CD8-positive, alpha-beta memory T cell (primary cell): ENCODE measurements around the gene MAGI2. TPM values are rescaled to one million over a fixed set of nuclear protein-coding genes. Genes with fewer than 3 reads are reported as not detected.

Experiments used
- CTCF ChIA-PET: fragments of 350-600 bp; sonication (Branson Sonifier 250); formaldehyde crosslinking; loops from one replicate; lab custom pipeline; 2021; ENCODE audit warnings: antibody characterized with exemption; lab: Charles Lee
- POLR2A ChIA-PET: fragments of 350-600 bp; sonication (Branson Sonifier 250); formaldehyde crosslinking; loops from one replicate; lab custom pipeline; 2021; ENCODE audit warnings: antibody characterized with exemption; lab: Charles Lee
- DNase-seq, 5 donors: peaks; one replicate each; pipeline versions ENCODE4 v3.0.0 to v3.0.0-alpha.2; 2020 to 2022; ENCODE audit warnings: mixed read lengths in 1 of 5
- H3K27ac ChIP-seq: one replicate; pipeline ENCODE4 v1.7.0; 2013; ENCODE audit warnings: low read depth, mild to moderate bottlenecking, low read length, moderate library complexity
- H3K27me3 ChIP-seq: 2 replicates; pipeline ENCODE4 v1.7.0; 2013; ENCODE audit warnings: low read length, mild to moderate bottlenecking; ENCODE audit not compliant: insufficient read depth, poor library complexity, severe bottlenecking
- H3K36me3 ChIP-seq: 2 replicates; pipeline ENCODE4 v1.7.0; 2013; ENCODE audit warnings: mild to moderate bottlenecking, low read length, moderate library complexity; ENCODE audit not compliant: insufficient read depth
- H3K4me1 ChIP-seq: 2 replicates; pipeline ENCODE4 v1.7.0; 2013; ENCODE audit warnings: mild to moderate bottlenecking, low read length, moderate library complexity; ENCODE audit not compliant: insufficient read depth
- H3K4me3 ChIP-seq: 2 replicates; pipeline ENCODE4 v1.7.0; 2013; ENCODE audit warnings: mild to moderate bottlenecking, low read length
- H3K9me3 ChIP-seq: 2 replicates; pipeline ENCODE4 v1.7.0; 2013; ENCODE audit warnings: mild to moderate bottlenecking, low read length
- H3K27ac Mint-ChIP-seq, 8 donors: one replicate each; pipeline ENCODE4 v1.8.0; 2020 to 2021; ENCODE audit warnings: mixed read lengths in 8 of 8, mild to moderate bottlenecking in 6 of 8, inconsistent platforms in 3 of 8, moderate library complexity in 3 of 8
- H3K27me3 Mint-ChIP-seq, 2 donors: one replicate each; pipeline ENCODE4 v1.8.0; 2020 to 2021; ENCODE audit warnings: mixed read lengths in 2 of 2, mild to moderate bottlenecking in 1 of 2, moderate library complexity in 1 of 2
- H3K36me3 Mint-ChIP-seq, 3 donors: one replicate each; pipeline ENCODE4 v1.8.0; 2020 to 2021; ENCODE audit warnings: mixed read lengths in 3 of 3, inconsistent platforms in 1 of 3, mild to moderate bottlenecking in 1 of 3
- H3K4me1 Mint-ChIP-seq, 3 donors: one replicate each; pipeline ENCODE4 v1.8.0; 2020 to 2021; ENCODE audit warnings: mixed read lengths in 3 of 3, inconsistent platforms in 1 of 3, mild to moderate bottlenecking in 1 of 3
- H3K4me3 Mint-ChIP-seq, 7 donors: one replicate each; pipeline ENCODE4 v1.8.0; 2020 to 2021; ENCODE audit warnings: mixed read lengths in 7 of 7, mild to moderate bottlenecking in 6 of 7, moderate library complexity in 4 of 7, inconsistent platforms in 2 of 7
- H3K9me3 Mint-ChIP-seq, 5 donors: one replicate each; pipeline ENCODE4 v1.8.0; 2020 to 2022; ENCODE audit warnings: mixed read lengths in 5 of 5, mild to moderate bottlenecking in 3 of 5, moderate library complexity in 2 of 5, inconsistent platforms in 1 of 5
- polyA plus RNA-seq: library from polyadenylated mRNA; unstranded; fragments of 300-500 nt; fragmentation: Illumina TruSeq; gene quantifications from one replicate; pipeline ENCODE4 v1.2.3, GENCODE V29; 2021
- total RNA-seq, 2 experiments: library from RNA; stranded (reverse); gene quantifications; one replicate each; pipeline ENCODE4 v1.2.3, GENCODE V29; 2021

MAGI2 gene
- total and polyA plus RNA-seq, 3 experiments from 2014 or later: 0.26 to 0.33 TPM; not detected in 1

DNA sequence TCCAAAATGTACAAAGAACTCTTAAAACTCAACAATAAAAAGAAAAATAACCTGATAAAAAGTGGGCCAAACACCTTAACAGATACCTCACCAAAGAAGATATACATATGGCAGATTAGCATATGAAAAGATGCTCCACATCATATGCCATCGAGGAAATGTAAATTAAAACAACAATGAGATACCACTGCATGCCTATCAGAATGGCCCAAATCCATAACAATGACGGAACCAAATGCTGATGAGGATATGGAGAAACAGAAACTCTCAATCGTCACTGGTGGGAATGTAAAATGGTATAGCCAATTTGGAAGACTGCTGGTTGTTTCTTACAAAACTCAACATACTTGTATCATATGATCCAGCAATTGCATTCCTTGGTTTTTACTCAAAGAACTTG lies 1335.0 kb downstream of the MAGI2 start:
- Mint-ChIP-seq H3K36me3 (peaks cover 0 to 1% (median 0%) of the 10 kb centered on the region in 3 donors), H3K27ac (no peak overlapping the region), H3K4me1 (no peaks in the 10 kb centered on the region), H3K9me3 (peaks cover 0 to 2% (median 0%) of the 10 kb centered on the region in 5 donors), H3K27me3 (peaks cover 5 to 25% of the 10 kb centered on the region in 2 donors), H3K4me3 (no peak overlapping the region)
- ChIA-PET POLR2A (no interaction called here), CTCF (no interaction called here)
- H3K9me3 ChIP-seq: no peaks in the 10 kb centered on the region
- H3K4me1 ChIP-seq: no peaks in the 10 kb centered on the region
- H3K27ac ChIP-seq: no peak overlapping the region
- no peak overlapping the region for H3K4me3 ChIP-seq
- no peaks in the 10 kb centered on the region for H3K27me3 ChIP-seq
- no peak for DNase-seq
- H3K36me3 ChIP-seq: no peaks in the 10 kb centered on the region

DNA sequence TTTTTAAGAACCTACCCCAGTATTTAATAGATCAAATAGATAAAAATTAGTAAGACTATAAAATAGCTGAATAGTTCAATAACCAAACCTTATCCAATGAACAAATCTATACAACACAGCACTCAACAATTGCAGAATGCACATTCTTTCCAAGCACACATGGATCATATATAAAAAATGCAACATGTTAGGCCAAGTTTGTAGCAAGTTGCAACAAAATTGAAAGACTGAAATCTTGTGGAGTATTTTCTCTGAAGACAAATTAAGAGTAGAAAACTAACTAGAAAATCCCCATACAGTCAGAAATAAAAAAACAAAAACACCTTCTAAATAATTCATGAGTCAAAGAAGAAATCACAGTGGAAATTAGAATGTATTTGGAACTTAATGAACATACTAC lies 1337.6 kb downstream of the MAGI2 start:
- Histone ChIP-seq H3K27me3 (no peaks in the 10 kb centered on the region), H3K9me3 (no peaks in the 10 kb centered on the region), H3K4me1 (no peaks in the 10 kb centered on the region), H3K27ac (no peak overlapping the region), H3K4me3 (no peak overlapping the region), H3K36me3 (no peaks in the 10 kb centered on the region)
- H3K4me1 Mint-ChIP-seq: no peaks in the 10 kb centered on the region
- H3K27ac Mint-ChIP-seq: no peak overlapping the region
- peaks cover 14 to 48% of the 10 kb centered on the region in 2 donors for H3K27me3 Mint-ChIP-seq
- H3K9me3 Mint-ChIP-seq: peaks cover 0 to 2% (median 0%) of the 10 kb centered on the region in 5 donors
- ChIA-PET CTCF (no interaction called here), POLR2A (no interaction called here)
- DNase-seq: no peak
- H3K4me3 Mint-ChIP-seq: no peak overlapping the region
- H3K36me3 Mint-ChIP-seq: peaks cover 0 to 1% (median 0%) of the 10 kb centered on the region in 3 donors

GRCh38 chr7:78114993-78115392 lies 1338.5 kb downstream of the MAGI2 start:
- H3K4me3 ChIP-seq: no peak overlapping the region
- H3K36me3 ChIP-seq: no peaks in the 10 kb centered on the region
- no peak overlapping the region for H3K4me3 Mint-ChIP-seq
- no peaks in the 10 kb centered on the region for H3K4me1 ChIP-seq
- no peaks in the 10 kb centered on the region for H3K4me1 Mint-ChIP-seq
- H3K27me3 Mint-ChIP-seq: peaks cover 15 to 53% of the 10 kb centered on the region in 2 donors
- ChIA-PET CTCF (no interaction called here), POLR2A (no interaction called here)
- DNase-seq: no peak
- peaks cover 0 to 1% (median 0%) of the 10 kb centered on the region in 3 donors for H3K36me3 Mint-ChIP-seq
- H3K27ac Mint-ChIP-seq: no peak overlapping the region
- peaks cover 0 to 2% (median 0%) of the 10 kb centered on the region in 5 donors for H3K9me3 Mint-ChIP-seq
- H3K27ac ChIP-seq: no peak overlapping the region
- H3K27me3 ChIP-seq: no peaks in the 10 kb centered on the region
- H3K9me3 ChIP-seq: no peaks in the 10 kb centered on the region

DNA sequence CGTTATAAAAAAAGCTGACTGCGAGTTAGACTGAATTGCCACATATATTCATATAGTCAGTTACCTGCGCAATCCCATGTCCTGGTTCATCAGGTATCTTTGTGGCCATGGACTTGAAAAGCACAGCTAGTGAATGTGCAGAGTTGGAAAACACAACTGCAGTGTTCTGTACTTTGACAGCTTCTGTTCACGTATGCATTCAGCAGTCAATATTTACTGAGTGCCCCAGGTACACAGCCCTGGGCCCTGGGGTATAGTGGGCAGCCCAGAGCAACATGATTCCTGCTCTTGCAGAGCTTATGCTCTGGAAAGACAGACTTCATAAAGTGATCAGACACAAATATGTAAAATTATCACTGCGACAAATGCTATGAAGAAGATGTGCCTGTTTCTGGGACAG lies 1341.0 kb downstream of the MAGI2 start:
- H3K27me3 Mint-ChIP-seq: peaks cover 16 to 65% of the 10 kb centered on the region in 2 donors
- peaks cover 0 to 7% (median 2%) of the 10 kb centered on the region in 5 donors for H3K9me3 Mint-ChIP-seq
- H3K4me1 ChIP-seq: no peaks in the 10 kb centered on the region
- peaks cover 0 to 1% (median 0%) of the 10 kb centered on the region in 3 donors for H3K36me3 Mint-ChIP-seq
- H3K4me3 ChIP-seq: no peak overlapping the region
- H3K27me3 ChIP-seq: no peaks in the 10 kb centered on the region
- no peak for DNase-seq
- CTCF ChIA-PET: no interaction called here
- no peak overlapping the region for H3K4me3 Mint-ChIP-seq
- no peak overlapping the region for H3K27ac Mint-ChIP-seq
- no peaks in the 10 kb centered on the region for H3K9me3 ChIP-seq
- H3K27ac ChIP-seq: no peak overlapping the region
- POLR2A ChIA-PET: no interaction called here
- no peaks in the 10 kb centered on the region for H3K4me1 Mint-ChIP-seq
- H3K36me3 ChIP-seq: no peaks in the 10 kb centered on the region

- Histone ChIP-seq H3K36me3 (no peaks in the 10 kb centered on the region), H3K4me3 (no peak overlapping the region), H3K27ac (no peak overlapping the region), H3K9me3 (no peaks in the 10 kb centered on the region), H3K27me3 (no peaks in the 10 kb centered on the region), H3K4me1 (no peaks in the 10 kb centered on the region)
- Mint-ChIP-seq H3K36me3 (peaks cover 0 to 1% (median 0%) of the 10 kb centered on the region in 3 donors), H3K4me1 (no peaks in the 10 kb centered on the region), H3K4me3 (no peak overlapping the region), H3K27me3 (peaks cover 16 to 66% of the 10 kb centered on the region in 2 donors), H3K9me3 (peaks cover 0 to 8% (median 2%) of the 10 kb centered on the region in 5 donors), H3K27ac (no peak overlapping the region)
- POLR2A ChIA-PET: no interaction called here
- CTCF ChIA-PET: no interaction called here
- no peak for DNase-seq
Observed at GRCh38 chr7:78111386-78111785, 1342.1 kb downstream of the MAGI2 start.

DNA sequence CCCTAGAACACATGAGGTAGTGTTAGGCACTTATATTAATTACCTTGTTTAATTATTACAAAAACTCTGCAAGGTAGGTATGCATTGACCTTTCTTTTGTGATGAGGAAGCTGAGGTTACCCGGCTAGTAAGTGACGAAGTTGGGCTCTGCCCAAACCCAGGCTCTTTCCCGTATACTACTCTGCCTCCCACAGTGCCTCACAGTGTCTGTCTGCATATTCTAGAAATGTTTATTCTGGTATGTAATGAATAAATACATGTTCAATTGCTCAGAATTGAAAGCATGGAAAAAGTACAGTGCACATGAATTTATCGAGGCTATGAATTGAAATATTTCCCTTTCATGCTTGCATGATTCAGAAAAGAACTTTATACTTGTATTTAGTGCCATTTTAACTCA lies 1350.0 kb downstream of the MAGI2 start:
- Histone ChIP-seq H3K4me3 (no peak overlapping the region), H3K36me3 (no peaks in the 10 kb centered on the region), H3K4me1 (no peaks in the 10 kb centered on the region), H3K27ac (no peak overlapping the region), H3K9me3 (no peaks in the 10 kb centered on the region), H3K27me3 (no peaks in the 10 kb centered on the region)
- ChIA-PET POLR2A (no interaction called here), CTCF (no interaction called here)
- Mint-ChIP-seq H3K4me3 (no peak overlapping the region), H3K9me3 (peaks cover 0 to 5% (median 2%) of the 10 kb centered on the region in 5 donors), H3K27ac (no peak overlapping the region), H3K27me3 (peaks cover 2 to 13% of the 10 kb centered on the region in 2 donors), H3K36me3 (no peaks in the 10 kb centered on the region), H3K4me1 (no peaks in the 10 kb centered on the region)
- no peak for DNase-seq

- DNase-seq: no peak
- H3K9me3 Mint-ChIP-seq: peaks cover 0 to 3% (median 0%) of the 10 kb centered on the region in 5 donors
- no peaks in the 10 kb centered on the region for H3K4me1 Mint-ChIP-seq
- no peaks in the 10 kb centered on the region for H3K9me3 ChIP-seq
- no peaks in the 10 kb centered on the region for H3K27me3 ChIP-seq
- H3K4me3 Mint-ChIP-seq: no peak overlapping the region
- peaks cover 0 to 2% (median 0%) of the 10 kb centered on the region in 3 donors for H3K36me3 Mint-ChIP-seq
- peaks cover 2 to 15% of the 10 kb centered on the region in 2 donors for H3K27me3 Mint-ChIP-seq
- no peak overlapping the region for H3K4me3 ChIP-seq
- H3K27ac ChIP-seq: no peak overlapping the region
- no peaks in the 10 kb centered on the region for H3K36me3 ChIP-seq
- H3K27ac Mint-ChIP-seq: no peak overlapping the region
- POLR2A ChIA-PET: no interaction called here
- no peaks in the 10 kb centered on the region for H3K4me1 ChIP-seq
- CTCF ChIA-PET: no interaction called here
Observed at GRCh38 chr7:78101076-78101475, 1352.4 kb downstream of the MAGI2 start.

DNA sequence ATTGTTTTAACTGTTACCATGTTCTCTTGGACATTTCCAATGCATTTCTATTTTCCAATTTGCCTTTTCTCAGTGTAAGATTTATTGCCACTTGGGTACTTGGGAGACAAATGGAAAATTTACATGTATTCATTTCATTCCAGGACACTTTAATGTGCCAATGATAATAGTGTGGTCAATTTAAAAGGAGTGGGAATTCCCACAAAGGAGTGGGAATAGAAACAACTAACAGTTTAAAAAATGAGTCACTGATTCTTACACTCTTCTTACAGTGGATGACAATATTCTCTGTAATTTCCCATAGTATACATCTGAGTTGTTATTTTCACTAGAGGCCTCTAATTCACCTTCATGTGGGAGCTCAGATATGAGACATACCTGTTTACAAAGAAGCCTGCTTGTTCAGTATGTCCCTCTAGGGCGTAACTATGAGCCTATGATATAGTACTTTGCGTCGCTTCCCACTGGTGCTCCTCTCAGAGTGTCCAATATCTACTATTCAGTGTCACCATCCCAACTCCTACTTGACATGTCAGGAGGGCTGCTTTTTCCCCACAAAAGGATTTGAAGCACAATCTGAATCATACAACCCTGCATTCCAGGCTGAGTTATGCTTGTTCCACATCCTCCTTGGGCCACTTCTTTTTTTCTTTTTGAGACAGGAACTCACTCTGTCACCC lies 1353.6 kb downstream of the MAGI2 start:
- POLR2A ChIA-PET: no interaction called here
- no peak overlapping the region for H3K4me3 Mint-ChIP-seq
- peaks cover 0 to 2% (median 0%) of the 10 kb centered on the region in 3 donors for H3K36me3 Mint-ChIP-seq
- peaks cover 2 to 25% of the 10 kb centered on the region in 2 donors for H3K27me3 Mint-ChIP-seq
- no peak overlapping the region for H3K27ac ChIP-seq
- no peak for DNase-seq
- no peaks in the 10 kb centered on the region for H3K4me1 ChIP-seq
- H3K4me1 Mint-ChIP-seq: no peaks in the 10 kb centered on the region
- CTCF ChIA-PET: no interaction called here
- peaks cover 0 to 5% (median 0%) of the 10 kb centered on the region in 5 donors for H3K9me3 Mint-ChIP-seq
- H3K4me3 ChIP-seq: no peak overlapping the region
- no peaks in the 10 kb centered on the region for H3K9me3 ChIP-seq
- no peaks in the 10 kb centered on the region for H3K36me3 ChIP-seq
- H3K27ac Mint-ChIP-seq: no peak overlapping the region
- H3K27me3 ChIP-seq: no peaks in the 10 kb centered on the region
